ENCODE measurements around the gene PDE6G. TPM values are rescaled to one million over a fixed set of nuclear protein-coding genes. Genes with fewer than 3 reads are reported as not detected.

Gene PDE6G
- total and polyA plus RNA-seq, 2 experiments from 2014 or later: 5.5 to 9.0 TPM

DNA sequence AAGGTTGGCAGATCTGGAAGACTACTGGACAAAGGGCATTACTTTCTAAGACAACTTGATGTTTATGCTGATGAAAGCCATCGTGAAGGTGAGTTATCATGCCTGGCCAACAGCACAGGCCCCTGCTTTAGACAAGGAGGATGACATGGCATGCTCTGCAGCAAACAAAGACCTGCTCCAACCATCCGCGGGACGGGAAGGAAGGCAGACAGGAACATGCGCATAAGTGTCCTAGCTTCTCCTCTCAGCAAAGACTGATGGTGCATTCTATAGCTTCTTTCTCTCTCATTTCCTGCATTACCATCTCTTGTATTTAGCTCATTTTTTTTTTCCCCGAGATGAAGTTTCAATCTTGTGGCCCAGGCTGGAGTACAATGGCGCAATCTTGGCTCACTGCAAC is 24.9 kb downstream of the PDE6G start (continued):
- TF ChIP-seq ZNF462 (CRISPR knock-in tag; IDR thresholded peaks at IDR 0.05) (no peak), JUNB (IDR thresholded peaks at IDR 0.05; ENCODE audit: unreplicated experiment) (no peak), ZNF331 (CRISPR knock-in tag; IDR thresholded peaks at IDR 0.05; ENCODE audit: low read depth) (no peak), EZH2phosphoT487 (IDR thresholded peaks at IDR 0.05; ENCODE audit: unreplicated experiment) (no peak), ETS1 (IDR thresholded peaks at IDR 0.05) (no peak), CREB1 (CRISPR knock-in tag; IDR thresholded peaks at IDR 0.05; ENCODE audit: low read depth) (no peak), NANOG (IDR thresholded peaks at IDR 0.05; ENCODE audit: borderline replicate concordance) (no peak), CTCF (conservative IDR thresholded peaks at IDR 0.05; ENCODE audit: low read depth in 2 of 2) (no peak), STAT1 (IDR thresholded peaks at IDR 0.05; ENCODE audit: unreplicated experiment) (no peak)

Measured in GM23338 (cell line).